ENCODE measurements around the gene MAP3K13. TPM values are rescaled to one million over a fixed set of nuclear protein-coding genes. Genes with fewer than 3 reads are reported as not detected.

MAP3K13 gene
- total and polyA plus RNA-seq, 10 of the 15 experiments (the other 5 are each of a cell fraction or from before 2014, with no cell fraction given) = 10.5 to 70.8 (median 26.8) TPM

DNA sequence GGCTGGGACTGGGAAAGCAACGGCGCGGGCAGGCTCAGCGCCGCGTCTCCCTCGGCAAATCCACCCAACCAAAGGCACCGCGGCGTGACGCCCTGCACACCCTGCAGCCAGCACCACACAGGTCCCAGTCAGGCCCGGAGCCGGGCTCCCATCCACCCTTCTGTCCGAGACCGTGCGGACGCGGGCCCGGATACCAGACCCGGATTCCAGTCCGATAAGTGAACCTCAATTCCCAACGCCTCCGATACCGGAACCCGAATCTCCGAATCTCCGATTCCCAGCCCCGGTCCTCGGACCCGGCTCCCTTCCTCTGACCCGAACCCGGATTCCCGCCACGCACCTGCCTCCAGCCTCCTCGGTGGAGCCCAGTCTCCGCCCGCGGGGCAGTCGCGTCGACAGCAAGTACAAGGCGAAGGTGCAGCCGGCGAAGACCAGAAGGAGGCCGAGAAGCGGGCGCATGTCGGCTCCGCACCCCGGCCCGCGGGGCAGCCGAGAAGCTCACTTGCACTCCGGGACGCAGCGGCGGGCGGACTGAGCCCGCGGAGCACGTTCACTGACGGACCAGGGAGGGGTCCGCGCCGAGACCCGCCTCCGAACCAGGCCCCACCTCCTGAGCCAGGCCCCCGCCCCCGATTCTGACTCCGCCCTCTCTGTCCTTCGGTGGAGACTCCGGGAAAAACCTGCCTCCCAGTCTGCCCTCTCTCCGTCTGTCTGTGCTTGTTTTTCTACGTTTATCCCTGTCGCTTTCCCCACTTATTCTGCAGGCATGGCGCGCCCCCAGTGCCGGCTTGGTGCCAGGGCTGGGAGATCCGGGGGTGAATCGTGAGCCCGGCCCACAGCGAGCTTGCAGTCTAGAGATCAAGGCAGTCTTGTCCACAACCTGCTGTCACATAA lies 135.8 kb downstream of the MAP3K13 start, which contains the start of gene TMEM41A (continued):
- peak; percentile 86 for TF ChIP-seq SMAD5 (IDR thresholded peaks at IDR 0.05; ENCODE audit: low read depth)
- no peak for TF ChIP-seq IRF5 (IDR thresholded peaks at IDR 0.05; ENCODE audit: borderline replicate concordance)
- TF ChIP-seq MYB (IDR thresholded peaks at IDR 0.05; ENCODE audit: borderline replicate concordance, low read depth, low read length) = no peak
- peak; percentile 77; the same call in 1 of the 2 replicates for TF ChIP-seq DPF2 (IDR thresholded peaks at IDR 0.05)
- TF ChIP-seq EZH2 (IDR thresholded peaks at IDR 0.05; ENCODE audit: borderline replicate concordance, control insufficient read depth, low read depth, low read length) = no peak
- peak; percentile 91 for TF ChIP-seq POU2F2 (IDR thresholded peaks at IDR 0.05; ENCODE audit: borderline replicate concordance, low read depth, low read length)
- TF ChIP-seq, protein P1, sequence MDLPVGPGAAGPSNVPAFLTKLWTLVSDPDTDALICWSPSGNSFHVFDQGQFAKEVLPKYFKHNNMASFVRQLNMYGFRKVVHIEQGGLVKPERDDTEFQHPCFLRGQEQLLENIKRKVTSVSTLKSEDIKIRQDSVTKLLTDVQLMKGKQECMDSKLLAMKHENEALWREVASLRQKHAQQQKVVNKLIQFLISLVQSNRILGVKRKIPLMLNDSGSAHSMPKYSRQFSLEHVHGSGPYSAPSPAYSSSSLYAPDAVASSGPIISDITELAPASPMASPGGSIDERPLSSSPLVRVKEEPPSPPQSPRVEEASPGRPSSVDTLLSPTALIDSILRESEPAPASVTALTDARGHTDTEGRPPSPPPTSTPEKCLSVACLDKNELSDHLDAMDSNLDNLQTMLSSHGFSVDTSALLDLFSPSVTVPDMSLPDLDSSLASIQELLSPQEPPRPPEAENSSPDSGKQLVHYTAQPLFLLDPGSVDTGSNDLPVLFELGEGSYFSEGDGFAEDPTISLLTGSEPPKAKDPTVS (IDR thresholded peaks at IDR 0.05; ENCODE audit: low read depth, low read length) = peak; percentile 62; the same call in 1 of the 2 replicates
- TF ChIP-seq ZNF687 (IDR thresholded peaks at IDR 0.05) = peak; percentile 45
- TF ChIP-seq, protein P2, sequence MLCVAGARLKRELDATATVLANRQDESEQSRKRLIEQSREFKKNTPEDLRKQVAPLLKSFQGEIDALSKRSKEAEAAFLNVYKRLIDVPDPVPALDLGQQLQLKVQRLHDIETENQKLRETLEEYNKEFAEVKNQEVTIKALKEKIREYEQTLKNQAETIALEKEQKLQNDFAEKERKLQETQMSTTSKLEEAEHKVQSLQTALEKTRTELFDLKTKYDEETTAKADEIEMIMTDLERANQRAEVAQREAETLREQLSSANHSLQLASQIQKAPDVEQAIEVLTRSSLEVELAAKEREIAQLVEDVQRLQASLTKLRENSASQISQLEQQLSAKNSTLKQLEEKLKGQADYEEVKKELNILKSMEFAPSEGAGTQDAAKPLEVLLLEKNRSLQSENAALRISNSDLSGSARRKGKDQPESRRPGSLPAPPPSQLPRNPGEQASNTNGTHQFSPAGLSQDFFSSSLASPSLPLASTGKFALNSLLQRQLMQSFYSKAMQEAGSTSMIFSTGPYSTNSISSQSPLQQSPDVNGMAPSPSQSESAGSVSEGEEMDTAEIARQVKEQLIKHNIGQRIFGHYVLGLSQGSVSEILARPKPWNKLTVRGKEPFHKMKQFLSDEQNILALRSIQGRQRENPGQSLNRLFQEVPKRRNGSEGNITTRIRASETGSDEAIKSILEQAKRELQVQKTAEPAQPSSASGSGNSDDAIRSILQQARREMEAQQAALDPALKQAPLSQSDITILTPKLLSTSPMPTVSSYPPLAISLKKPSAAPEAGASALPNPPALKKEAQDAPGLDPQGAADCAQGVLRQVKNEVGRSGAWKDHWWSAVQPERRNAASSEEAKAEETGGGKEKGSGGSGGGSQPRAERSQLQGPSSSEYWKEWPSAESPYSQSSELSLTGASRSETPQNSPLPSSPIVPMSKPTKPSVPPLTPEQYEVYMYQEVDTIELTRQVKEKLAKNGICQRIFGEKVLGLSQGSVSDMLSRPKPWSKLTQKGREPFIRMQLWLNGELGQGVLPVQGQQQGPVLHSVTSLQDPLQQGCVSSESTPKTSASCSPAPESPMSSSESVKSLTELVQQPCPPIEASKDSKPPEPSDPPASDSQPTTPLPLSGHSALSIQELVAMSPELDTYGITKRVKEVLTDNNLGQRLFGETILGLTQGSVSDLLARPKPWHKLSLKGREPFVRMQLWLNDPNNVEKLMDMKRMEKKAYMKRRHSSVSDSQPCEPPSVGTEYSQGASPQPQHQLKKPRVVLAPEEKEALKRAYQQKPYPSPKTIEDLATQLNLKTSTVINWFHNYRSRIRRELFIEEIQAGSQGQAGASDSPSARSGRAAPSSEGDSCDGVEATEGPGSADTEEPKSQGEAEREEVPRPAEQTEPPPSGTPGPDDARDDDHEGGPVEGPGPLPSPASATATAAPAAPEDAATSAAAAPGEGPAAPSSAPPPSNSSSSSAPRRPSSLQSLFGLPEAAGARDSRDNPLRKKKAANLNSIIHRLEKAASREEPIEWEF (IDR thresholded peaks at IDR 0.05; ENCODE audit: insufficient replicate concordance, low read depth, low read length) = no peak
- peak; percentile 77; the same call in 1 of the 2 replicates for TF ChIP-seq ESRRA (IDR thresholded peaks at IDR 0.05; ENCODE audit: low read length)
- TF ChIP-seq NFIC (IDR thresholded peaks at IDR 0.05; ENCODE audit: low read depth, low read length) = no peak
- TF ChIP-seq STAT1 (conservative IDR thresholded peaks at IDR 0.05) = 0 out of 2 replicates have a peak, but pooled peaks have one; percentile 80
- peak; percentile 90; the same call in 1 of the 2 replicates for TF ChIP-seq ZNF207 (IDR thresholded peaks at IDR 0.05; ENCODE audit: borderline replicate concordance)
- no peak for TF ChIP-seq KLF5 (IDR thresholded peaks at IDR 0.05; ENCODE audit: partially characterized antibody)
- 0 out of 2 replicates have a peak, but pooled peaks have one; percentile 71 for TF ChIP-seq ASH2L (IDR thresholded peaks at IDR 0.05; ENCODE audit: borderline replicate concordance, low read depth)

All from GM12878 (cell line).